Adrenal gland (tissue), 12 donors: ENCODE results near the gene KCNH3. TPM values are rescaled to one million over a fixed set of nuclear protein-coding genes. Genes with fewer than 3 reads are reported as not detected.

Source experiments
- DNase-seq, 7 donors: peaks; one replicate each; pipeline ENCODE4 v3.0.0-alpha.2; 2019 to 2020
- H3K27ac ChIP-seq, 5 donors: fragments of 200-600 bp; sonication (generic) in 4 of 5; 1 replicate in 3 of 5; 2 replicates in 2 of 5; pipeline versions ENCODE4 v1.5.1 to v1.8.0; 2016 to 2020; ENCODE audit warnings: mild to moderate bottlenecking in 1 of 5
- H3K27me3 ChIP-seq: fragments of 200-600 bp; 2 replicates; pipeline ENCODE4 v1.8.0; 2021
- H3K36me3 ChIP-seq, 2 donors: fragments of 200-600 bp; replicated peaks in 1 of 2; 1 replicate in 1 of 2; 2 replicates in 1 of 2; pipeline versions ENCODE4 v1.5.1 to v1.8.0; 2018 to 2022
- H3K4me1 ChIP-seq, 2 donors: fragments of 200-600 bp; replicated peaks in 1 of 2; 1 replicate in 1 of 2; 2 replicates in 1 of 2; pipeline versions ENCODE4 v1.5.1 to v1.8.0; 2018 to 2021
- H3K4me3 ChIP-seq, 4 donors: fragments of 200-600 bp; sonication (generic) in 3 of 4; one replicate each; pipeline ENCODE4 v1.5.1; 2016 to 2018
- H3K9me3 ChIP-seq, 3 donors: fragments of 200-600 bp; sonication (generic) in 1 of 3; replicated peaks in 1 of 3; 1 replicate in 2 of 3; 2 replicates in 1 of 3; pipeline versions ENCODE4 v1.5.1 to v1.8.0; 2016 to 2021
- POLR2A ChIP-seq, 2 donors: fragments of 450-650 bp; IDR thresholded peaks; one replicate each; pipeline ENCODE4 v1.6.1; 2017; ENCODE audit warnings: antibody characterized with exemption in 2 of 2, mild to moderate bottlenecking in 2 of 2, moderate library complexity in 1 of 2
- WGBS, 4 donors: extraction: QIAGEN DNeasy Blood & Tissue Kit in 2 of 4; methylation state at CpG; one replicate each; pipeline versions ENCODE4 v1.1.5 to v1.1.7; 2013 to 2017; 5-methylcytosine and 5-hydroxymethylcytosine counted together
- intact Hi-C, 2 donors: fragments of 100-400 bp; cut with DNase I; formaldehyde crosslinking; loops; one replicate each; pipeline versions ENCODE4 v1.14.1 to v1.15.0; 2022 to 2023
- polyA plus RNA-seq, 3 donors: library from polyadenylated mRNA; stranded (reverse); fragments of 200-250 nt in 2 of 3; fragments of 350-450 nt in 1 of 3; fragmentation: Illumina TruSeq in 1 of 3; extraction: RNeasy Lipid Tissue Mini Kit (QIAGEN cat#74804) in 1 of 3; gene quantifications; one replicate each; pipeline ENCODE4 v1.2.3, GENCODE V29; 2013 to 2014
- total RNA-seq, 9 donors: library from RNA; depleted of rRNA in 4 of 9; stranded (reverse); fragments of >200 nt in 4 of 9; fragments of 120-200 nt in 1 of 9; fragmentation: NEBNext Ultra II Directional in 1 of 9; extraction: Animal tissue kit (Norgen Biotek cat#: 25700) in 1 of 9; gene quantifications; one replicate each; pipeline versions ENCODE4 v1.1.0 to v1.2.4, GENCODE V29; 2013 to 2023
- TF ChIP-seq, protein P1 (sequence below), 6 experiments: fragments of 450-650 bp in 4 of 6; fragments of 200-600 bp in 2 of 6; sonication (generic) in 1 of 6; IDR thresholded peaks; 1 replicate in 5 of 6; 2 replicates in 1 of 6; pipeline versions ENCODE4 v1.5.1 to v1.8.0; 2016 to 2021; ENCODE audit warnings: antibody characterized with exemption in 6 of 6, mild to moderate bottlenecking in 2 of 6, moderate library complexity in 1 of 6
- donor health status: healthy with polysubstance abuse.
- donor health status: Bipolar disorder and iron deficiency.
- donor health status: DM: yes; HTN: yes; CAD: no.
- donor health status: DM: no; HTN: no; CAD: no.
- donor health status: DM: no; HTN: no; CAD: no.
- donor health status: DM: yes; HTN: yes; CAD: no.

The KCNH3 gene
- total and polyA plus RNA-seq, 12 donors, result 0.07 to 18.9 (median 2.3) TPM

DNA sequence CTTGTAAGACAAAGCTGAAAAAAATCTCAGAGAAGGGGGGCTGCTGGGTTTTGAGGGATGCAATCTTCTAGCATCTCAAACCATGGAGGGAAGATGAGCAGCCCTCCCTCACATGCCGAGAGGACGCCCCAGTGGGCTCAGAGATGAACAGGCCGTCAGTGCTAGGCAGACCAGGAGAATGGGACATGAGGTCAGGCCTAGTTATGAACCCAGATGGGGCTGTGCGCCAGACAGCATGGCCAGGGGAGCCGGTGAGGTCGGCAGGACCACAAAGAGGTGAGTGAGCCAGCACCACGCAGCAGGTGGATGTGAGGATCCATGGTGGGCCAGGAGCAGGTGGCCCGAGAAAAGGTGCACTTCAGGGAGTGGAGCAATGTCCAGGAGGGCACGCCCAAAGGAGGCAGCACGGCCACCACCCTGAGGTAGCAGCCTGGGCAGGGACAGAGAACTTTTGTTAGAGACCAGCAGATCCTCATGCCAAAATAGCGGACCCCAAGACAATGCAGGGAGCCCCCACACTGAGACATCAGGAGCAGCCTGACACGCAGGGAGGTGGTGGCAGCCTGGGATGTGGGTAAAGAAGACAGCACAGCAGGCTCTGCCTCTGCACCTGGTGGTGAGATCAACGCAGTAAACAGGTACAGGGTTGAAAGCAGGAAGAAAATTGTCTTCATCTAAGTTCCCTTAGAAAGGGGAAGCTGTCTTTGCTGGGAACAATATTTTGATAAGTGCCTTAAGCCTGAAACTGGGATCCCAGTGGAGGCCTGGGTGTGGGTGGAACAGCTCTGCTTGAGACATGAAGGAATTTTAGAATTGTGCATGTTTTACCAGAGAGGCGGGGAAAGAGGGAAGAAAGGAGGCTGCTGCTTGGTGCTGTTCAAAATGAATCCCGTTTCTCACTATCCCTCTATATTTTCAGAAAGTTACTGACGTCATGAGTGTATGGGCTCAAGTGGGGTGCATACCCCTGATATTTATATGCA is 46.9 kb downstream of the KCNH3 start:
- no peak for DNase-seq
- 83 to 88% (median 85%) methylated on average over 12 to 16 of the region's 16 CpGs for WGBS, 4 donors
- no peaks in the 10 kb centered on the region for H3K36me3 ChIP-seq
- no peak overlapping the region for H3K4me3 ChIP-seq
- no peaks in the 10 kb centered on the region for H3K27me3 ChIP-seq
- peaks cover 0 to 6% of the 10 kb centered on the region in 2 donors for H3K4me1 ChIP-seq
- H3K9me3 ChIP-seq, result no peaks in the 10 kb centered on the region
- no peak for TF ChIP-seq POLR2A (IDR thresholded peaks at IDR 0.05)
- TF ChIP-seq, protein P1, sequence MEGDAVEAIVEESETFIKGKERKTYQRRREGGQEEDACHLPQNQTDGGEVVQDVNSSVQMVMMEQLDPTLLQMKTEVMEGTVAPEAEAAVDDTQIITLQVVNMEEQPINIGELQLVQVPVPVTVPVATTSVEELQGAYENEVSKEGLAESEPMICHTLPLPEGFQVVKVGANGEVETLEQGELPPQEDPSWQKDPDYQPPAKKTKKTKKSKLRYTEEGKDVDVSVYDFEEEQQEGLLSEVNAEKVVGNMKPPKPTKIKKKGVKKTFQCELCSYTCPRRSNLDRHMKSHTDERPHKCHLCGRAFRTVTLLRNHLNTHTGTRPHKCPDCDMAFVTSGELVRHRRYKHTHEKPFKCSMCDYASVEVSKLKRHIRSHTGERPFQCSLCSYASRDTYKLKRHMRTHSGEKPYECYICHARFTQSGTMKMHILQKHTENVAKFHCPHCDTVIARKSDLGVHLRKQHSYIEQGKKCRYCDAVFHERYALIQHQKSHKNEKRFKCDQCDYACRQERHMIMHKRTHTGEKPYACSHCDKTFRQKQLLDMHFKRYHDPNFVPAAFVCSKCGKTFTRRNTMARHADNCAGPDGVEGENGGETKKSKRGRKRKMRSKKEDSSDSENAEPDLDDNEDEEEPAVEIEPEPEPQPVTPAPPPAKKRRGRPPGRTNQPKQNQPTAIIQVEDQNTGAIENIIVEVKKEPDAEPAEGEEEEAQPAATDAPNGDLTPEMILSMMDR (IDR thresholded peaks at IDR 0.05), result no peak
- intact Hi-C loops, result no loop called here
- H3K27ac ChIP-seq, result no peak overlapping the region

- no peaks in the 10 kb centered on the region for H3K27me3 ChIP-seq
- H3K36me3 ChIP-seq, result no peaks in the 10 kb centered on the region
- no peaks in the 10 kb centered on the region for H3K9me3 ChIP-seq
- DNase-seq, result no peak
- intact Hi-C loops, result no loop called here
- no peak overlapping the region for H3K4me3 ChIP-seq
- peaks cover 0 to 6% of the 10 kb centered on the region in 2 donors for H3K4me1 ChIP-seq
- WGBS, 4 donors, result 91 to 93% (median 92%) methylated on average over 8 to 11 of the region's 11 CpGs
- TF ChIP-seq POLR2A (IDR thresholded peaks at IDR 0.05), result no peak
- TF ChIP-seq, protein P1 (IDR thresholded peaks at IDR 0.05), result no peak
- no peak overlapping the region for H3K27ac ChIP-seq
Observed at GRCh38 chr12:49587174-49587908, 48.5 kb downstream of the KCNH3 start.

GRCh38 chr12:49588281-49588680 is 49.5 kb downstream of the KCNH3 start:
- no peak overlapping the region for H3K4me3 ChIP-seq
- intact Hi-C loops, result no loop called here
- no peak for DNase-seq

More at GRCh38 chr12:49588281-49588680, 49.5 kb downstream of the KCNH3 start:
- Histone ChIP-seq H3K36me3 (no peaks in the 10 kb centered on the region), H3K9me3 (no peaks in the 10 kb centered on the region), H3K27me3 (no peaks in the 10 kb centered on the region), H3K27ac (no peak overlapping the region), H3K4me1 (peaks cover 0 to under 1% of the 10 kb centered on the region in 2 donors)
- WGBS, 4 donors, result 89 to 94% (median 92%) methylated on average over 3 to 7 of the region's 7 CpGs
- no peak for TF ChIP-seq POLR2A (IDR thresholded peaks at IDR 0.05)
- TF ChIP-seq, protein P1 (IDR thresholded peaks at IDR 0.05), result no peak
